ENCODE data around the gene CFAP161.

GRCh38 chr15:81155375-81156218, 21.5 kb downstream of the CFAP161 start:
- peak in 3 of 4 experiments; percentile 57 to 63 (median 60) for TF ChIP-seq CTCF (IDR thresholded peaks at IDR 0.05)
- no peak for TF ChIP-seq POLR2A (IDR thresholded peaks at IDR 0.05)
- no peak for TF ChIP-seq POLR2AphosphoS5 (IDR thresholded peaks at IDR 0.05)
- TF ChIP-seq EP300 (IDR thresholded peaks at IDR 0.05) = no peak

Measured in gastroesophageal sphincter (tissue), 3 donors.